SK-N-SH (cell line): ENCODE results near the gene SCNN1A. TPM values are rescaled to one million over a fixed set of nuclear protein-coding genes. Genes with fewer than 3 reads are reported as not detected.

ENCODE experiments used
- CTCF ChIA-PET: fragments of 300-600, 350-600 bp; formaldehyde crosslinking; extraction: SDS; loops from one replicate; lab custom pipeline; 2021; lab: Yijun Ruan, JAX
- POLR2A ChIA-PET: fragments of 350-600 bp; sonication (Branson Sonifier 250); formaldehyde crosslinking; extraction: SDS; loops from one replicate; lab custom pipeline; 2020; ENCODE audit warnings: antibody characterized with exemption, inconsistent platforms; lab: Yijun Ruan, JAX
- DNase-seq: peaks from one replicate; pipeline ENCODE4 v3.0.0; 2012
- H2AFZ ChIP-seq: fragments of 200-600 bp; sonication (generic); 2 replicates; pipeline ENCODE4 v1.8.1; 2016; ENCODE audit warnings: antibody characterized with exemption, mild to moderate bottlenecking, low read depth
- H3F3A ChIP-seq: fragments of 200-600 bp; sonication (generic); replicated peaks from 2 replicates; pipeline ENCODE3; 2016; ENCODE audit warnings: antibody characterized with exemption, mild to moderate bottlenecking; ENCODE audit not compliant: insufficient read depth
- H3K27ac ChIP-seq, 2 experiments: fragments of 200-500 bp in 1 of 2; fragments of 200-600 bp in 1 of 2; sonication (Bioruptor generic) in 1 of 2; sonication (generic), shearing (Covaris generic) in 1 of 2; 2 replicates each; pipeline versions ENCODE4 v1.5.1 to v1.6.1; 2014 to 2016; ENCODE audit warnings: low read depth in 2 of 2, inconsistent platforms in 1 of 2, low read length in 1 of 2, mild to moderate bottlenecking in 1 of 2, mixed read lengths in 1 of 2
- H3K27me3 ChIP-seq: fragments of 200-600 bp; sonication (generic), shearing (Covaris generic); 2 replicates; pipeline ENCODE4 v1.6.1; 2016; ENCODE audit warnings: mixed run types; ENCODE audit not compliant: insufficient read depth
- H3K36me3 ChIP-seq, 2 experiments: fragments of 200-500 bp in 1 of 2; fragments of 200-600 bp in 1 of 2; sonication (Bioruptor generic) in 1 of 2; sonication (generic) in 1 of 2; replicated peaks in 1 of 2; 2 replicates each; pipeline versions ENCODE3 to v1.5.1; 2014 to 2016; ENCODE audit warnings: low read length in 1 of 2, mild to moderate bottlenecking in 1 of 2; ENCODE audit not compliant: insufficient read depth in 2 of 2, control insufficient read depth in 1 of 2
- H3K4me1 ChIP-seq, 2 experiments: fragments of 200-500 bp in 1 of 2; fragments of 200-600 bp in 1 of 2; sonication (Bioruptor generic) in 1 of 2; sonication (generic), shearing (Covaris generic) in 1 of 2; 2 replicates each; pipeline versions ENCODE4 v1.5.1 to v1.6.1; 2014 to 2016; ENCODE audit warnings: low read depth in 1 of 2, low read length in 1 of 2, mixed run types in 1 of 2; ENCODE audit not compliant: insufficient read depth in 2 of 2, control insufficient read depth in 1 of 2
- H3K4me2 ChIP-seq: fragments of 200-600 bp; sonication (generic), shearing (Covaris generic); 2 replicates; pipeline ENCODE4 v1.6.1; 2017; ENCODE audit warnings: mixed run types
- H3K4me3 ChIP-seq, 2 experiments: fragments of 200-500 bp in 1 of 2; fragments of 200-600 bp in 1 of 2; sonication (Bioruptor generic) in 1 of 2; sonication (generic), shearing (Covaris generic) in 1 of 2; 2 replicates each; pipeline versions ENCODE4 v1.5.1 to v1.8.1; 2014 to 2016; ENCODE audit warnings: low read depth in 2 of 2, inconsistent platforms in 1 of 2, low read length in 1 of 2, mild to moderate bottlenecking in 1 of 2, mixed read lengths in 1 of 2, moderate library complexity in 1 of 2
- H3K79me2 ChIP-seq: fragments of 200-600 bp; sonication (generic); 2 replicates; pipeline ENCODE4 v1.8.1; 2017; ENCODE audit warnings: mild to moderate bottlenecking; ENCODE audit not compliant: insufficient read depth
- H3K9ac ChIP-seq: fragments of 200-600 bp; sonication (generic); 2 replicates; pipeline ENCODE4 v1.6.1; 2017; ENCODE audit warnings: mixed run types
- H3K9me2 ChIP-seq: fragments of 200-600 bp; sonication (generic); 2 replicates; pipeline ENCODE4 v1.6.1; 2017; ENCODE audit warnings: mixed run types
- H3K9me3 ChIP-seq: fragments of 200-600 bp; sonication (generic); 2 replicates; pipeline ENCODE4 v1.6.1; 2017; ENCODE audit warnings: mixed run types, mild to moderate bottlenecking, moderate library complexity
- H4K20me1 ChIP-seq: fragments of 200-600 bp; sonication (generic); 2 replicates; pipeline ENCODE4 v1.6.1; 2017; ENCODE audit warnings: mild to moderate bottlenecking, mixed run types; ENCODE audit not compliant: insufficient read depth
- CTCF ChIP-seq: fragments of 200-600 bp; sonication (generic); IDR thresholded peaks from 2 replicates; pipeline ENCODE4 v1.6.1; 2017; ENCODE audit warnings: antibody characterized with exemption, mild to moderate bottlenecking, moderate library complexity
- ELF1 ChIP-seq: IDR thresholded peaks from 2 replicates; pipeline ENCODE4 v1.4.0; 2012
- EZH2phosphoT487 ChIP-seq: fragments of 200-600 bp; sonication (generic); IDR thresholded peaks from 2 replicates; pipeline ENCODE4 v1.6.1; 2017; ENCODE audit warnings: low read depth, mixed run types, mild to moderate bottlenecking, antibody characterized with exemption, moderate library complexity, borderline replicate concordance
- FOXM1 ChIP-seq: IDR thresholded peaks from 2 replicates; pipeline ENCODE4 v1.4.0; 2012; ENCODE audit warnings: low read depth, mild to moderate bottlenecking
- GABPA ChIP-seq: IDR thresholded peaks from 2 replicates; pipeline ENCODE4 v1.4.0; 2012; ENCODE audit warnings: low read depth, mild to moderate bottlenecking
- JUND ChIP-seq: IDR thresholded peaks from 2 replicates; pipeline ENCODE4 v1.4.0; 2012
- MAX ChIP-seq: IDR thresholded peaks from 2 replicates; pipeline ENCODE4 v1.4.0; 2012; ENCODE audit warnings: low read depth
- MEF2A ChIP-seq: IDR thresholded peaks from 2 replicates; pipeline ENCODE4 v1.4.0; 2012; ENCODE audit warnings: low read depth, borderline replicate concordance
- NFIC ChIP-seq: IDR thresholded peaks from 2 replicates; pipeline ENCODE4 v1.4.0; 2012; ENCODE audit warnings: borderline replicate concordance
- RAD21 ChIP-seq: IDR thresholded peaks from 2 replicates; pipeline ENCODE4 v1.6.1; 2012; ENCODE audit warnings: mild to moderate bottlenecking, low read length
- RCOR1 ChIP-seq: fragments of 150-350 bp; IDR thresholded peaks from 2 replicates; pipeline ENCODE4 v1.6.1; 2017; ENCODE audit warnings: antibody characterized with exemption, low read length
- RXRA ChIP-seq: IDR thresholded peaks from 2 replicates; pipeline ENCODE4 v1.4.0; 2012; ENCODE audit warnings: low read depth, mild to moderate bottlenecking, borderline replicate concordance
- TCF12 ChIP-seq: IDR thresholded peaks from 2 replicates; pipeline ENCODE4 v1.4.0; 2012
- USF2 ChIP-seq: fragments of 150-350 bp; IDR thresholded peaks from 2 replicates; pipeline ENCODE4 v1.6.1; 2017; ENCODE audit warnings: antibody characterized with exemption, low read length, low read depth, borderline replicate concordance
- YY1 ChIP-seq: IDR thresholded peaks from 2 replicates; pipeline ENCODE4 v1.4.0; 2012; ENCODE audit warnings: low read depth, mild to moderate bottlenecking
- WGBS: methylation state at CpG from one replicate; pipeline ENCODE4 v1.1.6; 2017; ENCODE audit warnings: low lambda C conversion rate; 5-methylcytosine and 5-hydroxymethylcytosine counted together
- polyA plus RNA-seq, 3 experiments: library from polyadenylated mRNA; depleted of rRNA; stranded (reverse); fragments of >200 nt; gene quantifications; 2 replicates each; pipeline ENCODE4 v1.2.3, GENCODE V29; 2012
- TF ChIP-seq, protein P1 (sequence below): IDR thresholded peaks from 2 replicates; pipeline ENCODE4 v1.4.0; 2012; ENCODE audit warnings: low read depth, borderline replicate concordance

The SCNN1A gene
- polyA plus RNA-seq, 1 of the 3 experiments (the other 2 are of a cell fraction), result 1.6 TPM

GRCh38 chr12:6322969-6323339 lies 52.4 kb downstream of the SCNN1A start:
- Histone ChIP-seq H3K79me2 (no peaks in the 10 kb centered on the region), H3K27ac (peak overlapping the region; percentile 70 to 87; a peak in 3 of 4 replicates), H3K4me1 (peaks cover 9 to 23% of the 10 kb centered on the region in 2 experiments; a peak in 3 of 4 replicates), H2AFZ (no peak overlapping the region), H3F3A (peaks cover 50% of the 10 kb centered on the region), H3K4me2 (peak overlapping the region; percentile 64; the same call in 1 of the 2 replicates), H3K9ac (peak overlapping the region; percentile 12; the same call in 1 of the 2 replicates), H3K9me3 (no peaks in the 10 kb centered on the region), H3K27me3 (no peaks in the 10 kb centered on the region), H3K9me2 (no peaks in the 10 kb centered on the region), H3K4me3 (no peak overlapping the region), H4K20me1 (no peaks in the 10 kb centered on the region; the same call in 1 of the 2 replicates), H3K36me3 (peaks cover 3 to 5% of the 10 kb centered on the region in 2 experiments)
- CTCF ChIA-PET, result interaction anchor here (0.6 to 2.2 kb wide), 6 partner anchors 17 to 335 kb away, joined by 3 to 16 read pairs (median 4); no protein-coding TSS in a partner anchor
- no peak for TF ChIP-seq RAD21
- TF ChIP-seq, protein P1, sequence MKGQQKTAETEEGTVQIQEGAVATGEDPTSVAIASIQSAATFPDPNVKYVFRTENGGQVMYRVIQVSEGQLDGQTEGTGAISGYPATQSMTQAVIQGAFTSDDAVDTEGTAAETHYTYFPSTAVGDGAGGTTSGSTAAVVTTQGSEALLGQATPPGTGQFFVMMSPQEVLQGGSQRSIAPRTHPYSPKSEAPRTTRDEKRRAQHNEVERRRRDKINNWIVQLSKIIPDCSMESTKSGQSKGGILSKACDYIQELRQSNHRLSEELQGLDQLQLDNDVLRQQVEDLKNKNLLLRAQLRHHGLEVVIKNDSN, result no peak
- TF ChIP-seq TCF12, result peak; percentile 57; the same call in 1 of the 2 replicates
- POLR2A ChIA-PET, result no interaction called here
- WGBS, result 51% methylated on average over 2 of the region's 2 CpGs
- DNase-seq, result no peak

DNA sequence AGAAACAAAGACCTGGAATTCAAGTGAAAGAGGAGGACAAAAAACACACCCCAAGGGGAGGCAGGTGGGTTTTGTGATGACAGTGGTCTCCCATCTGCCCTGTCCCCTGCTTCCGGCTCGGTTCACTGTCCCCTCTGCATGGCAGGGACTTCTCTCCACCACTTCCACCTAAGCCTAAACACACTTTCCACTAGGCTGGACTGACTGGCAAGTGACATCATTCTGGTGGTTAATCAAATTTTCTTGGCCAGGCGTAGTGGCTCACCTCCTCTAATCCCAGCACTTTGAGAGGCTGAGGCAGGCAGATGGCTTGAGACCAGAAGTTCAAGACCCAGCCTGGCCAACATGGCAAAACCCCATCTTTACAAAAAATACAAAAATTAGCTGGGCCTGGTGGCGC lies 53.0 kb downstream of the SCNN1A start:
- no peaks in the 10 kb centered on the region for H3K79me2 ChIP-seq
- H3K27ac ChIP-seq, result peak overlapping the region in 1 of 2 experiments; percentile 87; a peak in 2 of 4 replicates
- H3K27me3 ChIP-seq, result no peaks in the 10 kb centered on the region
- no peaks in the 10 kb centered on the region for H3K9me3 ChIP-seq
- H3K4me1 ChIP-seq, result peaks cover 9 to 23% of the 10 kb centered on the region in 2 experiments; a peak in 3 of 4 replicates
- H3K4me2 ChIP-seq, result peak overlapping the region; percentile 64; the same call in 1 of the 2 replicates
- no peaks in the 10 kb centered on the region for H3K9me2 ChIP-seq
- H3F3A ChIP-seq, result peaks cover 49% of the 10 kb centered on the region
- no peak overlapping the region for H3K9ac ChIP-seq
- H4K20me1 ChIP-seq, result no peaks in the 10 kb centered on the region; the same call in 1 of the 2 replicates
- WGBS, result 88% methylated on average over 4 of the region's 4 CpGs
- peaks cover 2 to 3% of the 10 kb centered on the region in 2 experiments for H3K36me3 ChIP-seq
- TF ChIP-seq JUND, result no peak
- no peak for TF ChIP-seq RXRA
- TF ChIP-seq ELF1, result no peak
- no peak for TF ChIP-seq RCOR1
- H3K4me3 ChIP-seq, result no peak overlapping the region
- no peak overlapping the region for H2AFZ ChIP-seq
- POLR2A ChIA-PET, result no interaction called here
- DNase-seq, result no peak
- CTCF ChIA-PET, result interaction anchor here (0.8 to 2.2 kb wide), 4 partner anchors 18 to 334 kb away, joined by 3 to 16 read pairs (median 4); no protein-coding TSS in a partner anchor

DNA sequence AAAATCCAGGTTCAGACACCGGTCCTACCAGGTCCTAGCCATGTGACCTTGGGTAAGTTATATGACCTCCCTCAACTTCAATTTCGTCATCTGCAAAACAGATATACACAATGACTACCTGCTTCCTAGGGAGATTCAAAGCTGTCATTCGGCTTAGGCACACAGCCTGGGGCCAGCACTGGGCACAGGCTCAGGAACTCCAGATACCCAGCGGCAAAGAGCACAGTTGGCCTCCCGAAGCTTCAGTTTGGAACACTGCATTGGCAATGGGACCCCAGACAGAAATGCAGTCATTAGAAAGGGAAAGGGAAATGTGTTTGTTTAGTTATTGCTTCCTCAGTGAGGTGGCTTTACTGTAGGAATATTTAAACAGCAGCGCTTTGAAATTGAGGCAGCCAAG lies 53.5 kb downstream of the SCNN1A start:
- H4K20me1 ChIP-seq, result no peaks in the 10 kb centered on the region; the same call in 1 of the 2 replicates
- WGBS, result 92% methylated on average over 6 of the region's 6 CpGs
- peaks cover 49% of the 10 kb centered on the region for H3F3A ChIP-seq
- no peak overlapping the region for H2AFZ ChIP-seq
- peaks cover 9 to 23% of the 10 kb centered on the region in 2 experiments; a peak in 3 of 4 replicates for H3K4me1 ChIP-seq
- H3K9me2 ChIP-seq, result no peaks in the 10 kb centered on the region
- H3K4me2 ChIP-seq, result no peak overlapping the region
- H3K27ac ChIP-seq, result no peak overlapping the region; a peak in 1 of 4 replicates
- H3K27me3 ChIP-seq, result no peaks in the 10 kb centered on the region
- CTCF ChIA-PET, result interaction anchor here (1.0 to 2.2 kb wide), 2 partner anchors 43 to 143 kb away, joined by 5 to 16 read pairs; no protein-coding TSS in a partner anchor
- no peak overlapping the region for H3K9ac ChIP-seq
- DNase-seq, result no peak
- H3K4me3 ChIP-seq, result no peak overlapping the region
- no peaks in the 10 kb centered on the region for H3K79me2 ChIP-seq
- POLR2A ChIA-PET, result no interaction called here
- H3K36me3 ChIP-seq, result peaks cover 2 to 3% of the 10 kb centered on the region in 2 experiments
- no peaks in the 10 kb centered on the region for H3K9me3 ChIP-seq
- TF ChIP-seq ELF1 (no peak), MEF2A (no peak), FOXM1 (no peak), MAX (no peak), EZH2phosphoT487 (no peak), GABPA (no peak), CTCF (no peak), USF2 (no peak), RAD21 (no peak), YY1 (no peak), NFIC (no peak)
- TF ChIP-seq, protein P1, result no peak
